Stimulated activated CD4-positive, alpha-beta T cell treated with anti-CD3 and anti-CD28 coated beads, Interleukin-4, amount 100 ng/mL, for 48 hours (primary cell): ENCODE data around the gene ZRANB1.
"Not testable (repeated sequence)": the region's sequence is repeated elsewhere in the genome, so short reads cannot be mapped to it uniquely, and the experiment has no call there.

ENCODE experiments used
- DNase-seq, 2 donors: peaks; one replicate each; pipeline ENCODE4 v3.0.0-alpha.2; 2020; ENCODE audit warnings: low read depth in 2 of 2

ZRANB1 gene

DNA sequence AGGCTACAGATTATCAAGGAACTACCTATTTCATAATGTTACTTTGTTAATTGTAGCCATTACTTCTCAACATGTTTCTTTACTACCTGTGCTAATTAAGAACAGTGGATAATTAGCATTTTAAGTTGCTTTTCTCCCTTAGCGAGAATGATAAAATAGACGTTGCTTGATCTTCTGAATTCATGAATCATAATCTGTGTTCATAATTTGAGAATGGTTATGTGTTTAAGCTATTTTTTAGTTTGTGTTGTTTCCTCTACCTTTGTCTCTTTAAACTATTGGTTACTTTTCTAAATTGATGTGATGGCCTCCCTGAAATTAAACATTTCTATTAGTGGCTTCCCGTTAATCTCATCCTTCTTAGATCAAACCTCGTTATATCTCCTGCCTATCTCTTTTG lies at the start of gene ZRANB1:
Gene ZRANB1 (plus strand): TSS at position 301 of the 400 bp plus-strand sequence. CDS start 371 bp downstream, outside the sequence.
- no peak for DNase-seq

DNA sequence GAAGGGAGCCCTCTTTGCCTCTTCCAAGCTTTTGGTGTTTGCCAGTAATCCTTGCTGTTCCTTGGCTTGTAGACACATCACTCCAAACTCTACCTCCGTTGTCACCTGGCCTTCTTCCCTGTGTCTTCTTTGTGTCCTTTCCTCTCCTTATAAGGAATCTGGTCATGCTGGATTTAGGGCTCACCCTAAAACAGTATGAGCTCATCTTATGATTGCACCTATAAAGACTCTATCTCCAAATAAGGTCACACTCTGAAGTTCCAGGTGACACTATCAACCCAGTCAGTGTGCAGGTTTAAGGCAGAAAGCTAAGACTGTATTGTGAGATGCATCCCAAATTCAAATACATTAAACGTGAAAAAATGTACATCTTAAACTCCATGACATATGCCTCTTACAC lies 49.0 kb upstream of the ZRANB1 start:
- DNase-seq = no peak

DNA sequence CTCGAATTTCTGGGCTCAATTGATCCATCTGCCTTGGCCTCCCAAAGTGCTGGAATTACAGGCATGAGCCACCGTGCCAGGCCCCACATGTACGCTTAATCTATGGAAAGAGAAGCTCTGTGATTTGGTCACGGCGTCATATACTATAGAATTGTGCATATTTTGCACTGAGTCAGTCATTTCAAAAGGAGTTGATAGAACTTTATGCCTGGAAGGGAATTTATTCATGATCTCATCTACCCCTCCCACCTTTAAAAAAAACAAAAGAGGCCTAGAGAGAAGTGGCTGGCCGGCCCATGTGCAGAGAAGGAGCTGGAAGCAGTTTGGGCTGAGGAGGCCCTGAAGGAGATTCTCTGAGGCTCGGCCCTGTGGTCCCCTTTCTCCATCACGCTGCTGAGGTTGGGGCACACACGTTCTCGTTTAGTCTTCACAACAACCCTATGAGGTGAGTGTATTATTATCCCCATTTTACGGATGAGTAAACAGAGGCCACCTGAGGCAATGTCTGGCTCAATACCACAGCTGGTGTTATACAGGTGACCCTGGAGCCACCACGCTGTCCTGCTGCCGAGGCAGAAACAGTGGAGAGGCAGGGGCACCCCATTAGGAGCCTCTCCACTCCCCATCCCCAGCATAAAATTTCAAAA lies 47.2 kb upstream of the ZRANB1 start:
- no peak for DNase-seq

DNA sequence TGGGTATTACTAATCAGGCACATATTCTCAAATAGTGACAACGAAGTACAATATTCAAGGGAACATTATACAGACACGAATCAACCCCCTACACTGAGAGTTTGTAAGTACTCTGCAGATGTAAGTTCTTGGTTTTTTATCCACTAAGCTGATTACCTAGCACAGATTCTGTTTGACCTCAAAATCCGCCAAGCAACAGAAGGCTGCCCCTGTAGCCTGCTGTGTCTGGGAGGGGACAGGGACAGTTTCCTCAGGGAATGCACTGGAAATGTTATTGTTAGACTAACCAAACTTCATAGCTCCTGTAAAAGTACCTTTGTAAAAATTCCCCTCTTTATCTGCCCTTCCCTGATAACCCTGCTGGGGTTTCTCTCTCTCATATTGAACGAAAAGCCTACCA lies 45.2 kb upstream of the ZRANB1 start:
- DNase-seq = no peak

DNA sequence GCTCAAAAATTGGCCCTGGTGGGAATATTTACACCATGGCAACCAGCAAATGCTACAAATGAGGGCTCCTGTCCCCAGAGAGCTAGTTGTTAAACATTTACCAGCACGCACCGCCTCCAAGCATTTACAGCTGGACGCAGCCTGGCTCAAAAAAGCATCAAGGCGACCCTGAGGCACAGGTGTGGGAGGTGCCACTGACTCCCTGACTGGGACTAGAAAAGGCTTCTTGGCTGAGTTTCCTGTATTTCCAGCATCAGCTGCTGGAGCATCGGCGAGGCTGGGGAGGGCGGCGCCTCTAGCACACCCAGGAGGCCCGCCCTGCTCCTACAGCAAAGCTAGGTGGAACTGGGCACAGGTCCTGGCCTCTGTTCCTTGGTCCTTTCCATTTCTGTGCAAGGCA lies 43.5 kb upstream of the ZRANB1 start:
- DNase-seq = no peak

DNA sequence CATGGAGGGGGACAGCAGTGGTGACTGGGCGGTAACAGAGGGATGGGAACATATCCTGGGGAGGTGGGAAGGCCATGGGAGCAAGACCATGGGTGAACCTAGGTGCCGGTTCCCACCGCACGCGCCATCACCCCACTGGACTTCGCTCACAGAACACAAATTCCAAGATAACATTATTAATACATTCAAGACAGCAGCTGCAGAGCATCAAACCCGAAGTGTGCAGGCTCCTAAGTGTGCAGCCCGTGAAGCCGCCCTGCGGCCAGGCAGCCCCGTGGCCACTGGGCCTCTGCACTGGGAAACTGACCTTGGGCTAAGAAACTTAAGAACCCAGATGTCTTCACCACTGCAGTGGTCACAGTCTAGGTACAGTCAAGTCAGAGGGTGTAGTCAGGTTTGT lies 42.8 kb upstream of the ZRANB1 start:
- DNase-seq = no peak

DNA sequence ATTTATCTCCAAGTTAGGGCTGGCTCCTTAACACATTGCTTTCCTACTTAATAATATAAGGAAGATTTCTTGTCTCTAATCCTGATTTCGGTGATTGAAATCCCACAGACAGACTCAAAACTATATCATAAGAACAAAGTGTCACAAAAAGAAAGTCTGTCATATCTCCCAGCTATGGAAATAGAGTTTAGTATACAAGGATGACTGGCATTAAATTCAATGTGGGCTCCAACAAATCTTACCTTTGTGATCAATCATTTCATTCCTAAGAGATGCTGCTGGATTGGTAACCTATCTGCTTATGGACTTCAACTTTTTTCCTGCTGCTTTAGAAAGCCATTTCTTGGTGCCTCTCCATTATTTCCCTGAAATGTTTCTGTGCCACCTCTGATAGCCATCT lies 39.5 kb upstream of the ZRANB1 start:
- no peak for DNase-seq

DNA sequence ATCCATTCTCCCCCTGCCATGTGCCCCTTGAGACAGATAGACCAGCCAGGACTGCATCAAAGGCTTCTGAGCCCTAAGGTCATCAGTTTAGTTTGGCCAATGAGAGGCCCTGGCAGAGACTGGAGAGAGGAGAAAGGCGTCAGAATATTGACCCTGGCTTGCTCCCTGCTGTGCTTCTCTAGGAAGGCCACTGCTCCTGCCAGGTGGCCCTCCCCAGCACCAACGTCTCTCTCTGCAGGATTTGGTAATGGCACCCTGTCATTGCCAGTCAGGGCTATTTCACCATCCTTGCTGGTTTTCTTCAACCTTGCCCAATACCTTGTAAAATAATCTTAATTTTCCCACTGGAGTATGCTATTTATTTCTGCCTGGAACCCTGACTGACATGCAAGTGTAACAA lies 38.8 kb upstream of the ZRANB1 start:
- DNase-seq = no peak

DNA sequence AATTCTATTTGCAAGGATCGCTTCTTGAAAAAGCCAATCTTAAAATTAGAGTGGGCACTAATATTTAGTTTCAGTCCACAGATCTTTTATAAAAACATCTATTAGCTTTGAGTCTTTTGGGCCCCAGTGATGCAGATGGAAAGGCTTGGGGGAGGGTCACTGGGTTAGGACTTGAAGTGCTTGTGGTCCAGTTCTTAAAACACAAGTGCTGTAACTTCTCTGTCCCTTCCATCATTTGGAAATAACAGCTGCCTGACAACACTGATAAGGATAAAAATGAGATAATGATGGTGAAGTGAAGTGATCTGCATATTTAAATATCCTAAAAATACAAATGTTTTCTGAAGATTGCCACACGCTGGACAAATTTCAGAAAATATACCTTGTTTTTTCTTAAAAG lies 37.1 kb upstream of the ZRANB1 start:
- DNase-seq = no peak

DNA sequence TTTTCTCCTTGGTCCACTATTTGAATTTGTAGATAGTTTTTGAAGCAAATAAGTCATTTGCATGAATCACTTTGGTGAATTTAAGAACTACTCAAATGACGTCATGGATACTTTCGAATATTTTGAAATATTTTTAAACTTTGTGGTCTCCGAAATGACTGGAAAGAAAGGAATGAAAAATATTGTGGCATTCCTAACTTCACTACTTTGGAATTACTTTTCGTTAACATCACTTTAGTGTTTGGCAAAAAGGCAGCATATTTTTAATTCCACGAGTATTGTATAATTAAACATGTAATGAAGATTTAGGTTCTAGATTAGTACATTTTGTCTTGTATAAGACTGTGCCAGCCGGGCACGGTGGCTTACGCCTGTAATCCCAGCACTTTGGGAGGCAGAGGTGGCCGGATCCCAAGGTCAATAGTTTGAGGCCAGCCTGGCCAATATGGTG lies 35.3 kb upstream of the ZRANB1 start:
- DNase-seq = no peak

DNA sequence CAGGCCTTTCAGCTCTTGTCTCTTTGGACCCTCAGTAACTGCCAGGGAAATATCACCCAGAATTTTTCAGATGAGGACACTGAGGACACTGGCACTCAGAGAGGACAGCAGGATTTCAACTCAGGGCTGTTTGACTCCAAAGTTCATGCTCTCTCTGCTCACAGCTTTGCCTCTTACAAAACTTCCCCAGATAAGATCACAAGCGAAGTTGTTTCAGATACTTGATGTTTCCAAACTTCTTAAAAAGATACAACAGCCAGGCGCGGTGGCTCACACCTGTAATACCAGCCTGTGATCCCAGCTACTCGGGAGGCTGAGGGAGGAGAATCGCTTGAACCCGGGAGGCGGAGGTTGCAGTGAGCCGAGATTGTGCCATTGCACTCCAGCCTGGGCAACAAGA lies 32.4 kb upstream of the ZRANB1 start:
- no peak for DNase-seq

DNA sequence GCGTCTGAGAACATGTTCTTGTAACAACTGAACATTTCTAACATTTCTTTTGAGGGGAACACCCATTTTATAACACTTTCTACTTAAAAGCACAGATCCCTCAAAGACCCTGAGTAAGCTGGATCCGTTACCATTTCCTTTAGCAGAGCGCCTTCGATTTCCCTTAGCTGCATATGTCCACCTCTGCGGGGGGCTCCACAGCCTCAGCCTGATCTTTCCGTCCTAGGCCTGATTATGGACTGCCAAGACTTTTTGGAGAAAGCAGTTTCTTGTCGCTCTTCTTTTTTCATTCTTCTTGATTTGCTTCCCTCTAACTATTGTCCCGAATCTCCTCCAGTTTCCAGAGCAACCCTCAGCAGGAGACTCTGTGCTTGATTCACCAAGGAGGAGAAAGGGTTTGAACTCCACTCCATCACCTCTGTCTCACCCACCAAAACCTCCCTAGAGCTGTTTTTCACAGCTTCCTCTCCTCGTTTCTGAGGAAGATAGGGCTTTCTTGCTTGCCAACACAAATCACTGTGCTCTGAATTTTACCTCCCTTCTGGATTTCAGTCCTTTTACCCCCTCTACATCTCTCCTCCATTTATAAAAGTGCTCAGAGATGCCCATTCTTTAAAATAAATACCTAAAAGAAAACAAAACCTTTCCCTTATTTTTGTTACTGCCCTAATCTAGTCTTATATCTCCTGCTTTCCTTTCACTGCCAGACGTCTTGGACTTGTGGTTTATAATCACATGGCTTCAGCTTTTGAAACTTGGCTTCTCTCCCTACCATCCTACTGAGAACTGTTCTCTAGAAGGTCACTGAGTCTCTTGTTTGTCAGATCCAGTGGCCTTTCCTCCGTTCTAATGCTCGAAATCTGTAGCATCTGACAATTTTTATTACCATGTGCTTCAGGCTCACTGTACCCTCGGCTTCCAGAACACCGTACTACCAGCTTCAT lies 30.5 kb upstream of the ZRANB1 start:
- DNase-seq = no peak

DNA sequence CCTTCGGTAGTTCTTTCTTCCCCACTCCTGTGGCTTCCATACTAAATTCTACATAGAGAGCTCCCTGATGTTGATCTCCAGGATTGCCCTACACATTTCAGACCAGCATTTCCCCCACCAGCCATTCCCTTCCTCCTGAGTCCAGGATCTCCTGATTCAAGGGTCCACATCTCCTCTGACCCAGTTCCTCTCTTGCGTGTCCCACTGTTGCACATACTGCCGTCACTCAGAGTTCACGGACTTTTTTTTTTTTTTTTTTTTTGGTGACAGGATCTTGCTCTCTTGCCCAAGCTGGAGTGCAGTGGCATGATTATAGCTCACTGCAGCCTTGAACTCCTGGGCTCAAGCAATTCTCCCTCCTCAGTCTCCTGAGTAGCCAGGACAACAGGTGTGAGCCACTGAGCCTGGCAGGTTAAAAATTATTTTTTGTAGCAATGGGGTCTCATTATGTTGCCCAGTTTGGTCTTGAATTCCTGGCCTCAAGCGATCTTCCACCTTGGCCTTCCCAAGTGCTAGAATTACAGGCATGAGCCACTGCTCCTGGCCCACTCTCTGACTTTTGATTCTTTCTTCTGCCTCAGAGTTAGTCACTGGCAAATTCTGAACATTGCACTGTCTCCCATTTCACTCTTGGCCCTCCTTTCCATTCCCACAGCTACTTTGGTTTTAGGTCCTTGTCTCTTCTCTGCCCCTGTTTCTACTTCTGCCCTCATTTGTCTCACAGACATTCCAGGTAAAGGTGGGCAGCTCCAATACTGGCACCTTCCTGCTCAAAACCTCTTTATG lies 29.6 kb upstream of the ZRANB1 start:
- DNase-seq = no peak

DNA sequence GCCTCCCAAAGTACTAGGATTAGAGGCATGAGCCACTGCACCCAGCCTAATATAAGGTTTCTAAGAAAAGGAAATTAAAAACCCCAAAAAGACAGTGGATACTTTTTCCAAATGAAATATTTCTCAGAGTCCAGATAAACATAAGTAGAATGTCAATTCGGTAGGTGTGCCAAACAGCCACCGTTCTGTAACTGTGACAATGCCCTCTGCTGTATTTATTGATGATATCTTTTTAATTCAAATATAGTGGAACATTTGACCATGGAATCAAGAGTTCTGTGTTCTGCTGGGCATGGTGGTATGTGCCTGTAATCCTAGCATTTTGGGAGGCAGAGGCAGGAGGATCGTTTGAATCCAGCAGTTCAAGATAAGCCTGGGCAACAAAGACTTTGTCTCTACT lies 28.8 kb upstream of the ZRANB1 start:
- no peak for DNase-seq

DNA sequence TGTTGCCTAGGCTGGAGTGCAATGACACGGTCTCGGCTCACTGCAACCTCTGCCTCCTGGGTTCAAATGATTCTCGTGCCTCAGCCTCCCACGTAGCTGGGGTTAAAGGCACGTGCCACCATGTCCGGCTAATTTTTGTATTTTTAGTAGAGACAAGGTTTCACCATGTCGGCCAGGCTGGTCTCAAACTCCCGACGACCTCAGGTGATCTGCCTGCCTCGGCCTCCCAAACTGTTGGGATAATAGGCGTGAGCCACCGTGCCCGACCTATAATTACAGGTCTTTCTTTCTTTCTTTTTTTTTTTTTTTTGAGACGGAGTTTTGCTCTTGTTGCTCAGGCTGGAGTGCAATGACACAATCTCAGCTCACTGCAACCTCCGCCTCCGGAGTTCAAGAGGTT lies 27.5 kb upstream of the ZRANB1 start:
- DNase-seq = not testable (repeated sequence)

DNA sequence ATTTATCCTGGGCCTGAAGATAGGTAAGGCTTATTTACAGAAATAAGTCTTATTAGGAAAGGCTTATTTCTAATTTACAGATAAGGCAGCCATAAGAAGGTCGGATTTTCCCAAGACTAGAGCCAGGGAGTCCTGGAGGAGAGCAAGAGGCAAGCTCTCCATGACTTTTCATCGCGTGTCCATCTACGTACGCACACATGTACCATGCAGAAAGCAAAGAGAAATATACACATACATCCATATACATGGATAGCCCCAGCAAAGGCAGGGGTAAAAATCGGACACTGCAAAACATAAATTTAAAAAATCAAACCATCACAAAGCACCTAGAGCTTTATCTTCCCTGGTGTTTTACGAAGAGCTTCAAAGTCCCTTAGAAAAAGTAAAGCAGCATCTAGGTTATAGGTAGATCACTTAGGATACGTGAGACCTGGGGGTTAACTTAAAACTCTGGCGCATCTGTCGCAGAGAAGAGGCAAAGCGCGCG lies 25.8 kb upstream of the ZRANB1 start:
- no peak for DNase-seq

DNA sequence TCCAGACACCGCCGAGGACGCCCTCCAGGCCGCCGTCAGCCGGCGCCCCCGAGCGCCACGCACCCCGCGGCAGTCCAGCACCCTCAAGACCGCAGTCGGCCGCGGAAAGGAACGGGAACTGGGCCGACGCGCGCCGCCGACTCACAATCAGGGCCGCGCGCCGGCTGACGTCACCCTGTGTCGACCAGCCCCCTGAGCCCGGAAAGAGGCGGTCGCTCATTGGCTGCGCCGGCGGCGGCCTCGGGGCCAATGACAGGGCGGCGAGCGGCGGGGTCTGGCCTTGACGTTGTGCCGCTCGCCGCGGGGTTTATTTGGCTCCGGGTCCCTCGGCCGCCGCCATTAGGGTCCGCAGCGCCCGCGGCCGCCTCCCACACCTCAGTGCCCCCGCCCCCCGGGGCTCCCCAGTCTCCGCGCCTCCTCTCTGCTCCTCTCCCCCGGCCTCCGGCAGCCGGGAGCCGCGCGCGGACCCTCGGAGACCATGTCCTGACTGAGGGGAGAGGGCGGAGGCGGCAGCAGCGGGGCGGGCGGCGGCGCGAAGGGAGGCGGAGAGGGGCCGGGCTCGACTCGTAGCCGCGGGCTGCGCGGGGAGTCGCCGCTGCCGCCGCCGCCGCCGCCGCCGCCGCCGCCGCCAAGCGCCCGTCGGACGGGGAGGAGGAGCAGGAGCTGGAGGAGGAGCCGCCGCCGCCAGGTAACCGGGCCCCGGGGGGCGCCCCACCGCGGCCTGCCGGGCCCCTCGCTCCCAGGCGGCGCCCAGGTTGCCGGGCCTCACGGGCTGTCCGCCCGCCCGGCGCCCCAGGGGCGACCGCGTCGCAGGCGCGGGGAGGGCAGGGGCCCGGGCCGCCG lies 25.1 kb upstream of the ZRANB1 start:
- peak; percentile 96 to 97 for DNase-seq

DNA sequence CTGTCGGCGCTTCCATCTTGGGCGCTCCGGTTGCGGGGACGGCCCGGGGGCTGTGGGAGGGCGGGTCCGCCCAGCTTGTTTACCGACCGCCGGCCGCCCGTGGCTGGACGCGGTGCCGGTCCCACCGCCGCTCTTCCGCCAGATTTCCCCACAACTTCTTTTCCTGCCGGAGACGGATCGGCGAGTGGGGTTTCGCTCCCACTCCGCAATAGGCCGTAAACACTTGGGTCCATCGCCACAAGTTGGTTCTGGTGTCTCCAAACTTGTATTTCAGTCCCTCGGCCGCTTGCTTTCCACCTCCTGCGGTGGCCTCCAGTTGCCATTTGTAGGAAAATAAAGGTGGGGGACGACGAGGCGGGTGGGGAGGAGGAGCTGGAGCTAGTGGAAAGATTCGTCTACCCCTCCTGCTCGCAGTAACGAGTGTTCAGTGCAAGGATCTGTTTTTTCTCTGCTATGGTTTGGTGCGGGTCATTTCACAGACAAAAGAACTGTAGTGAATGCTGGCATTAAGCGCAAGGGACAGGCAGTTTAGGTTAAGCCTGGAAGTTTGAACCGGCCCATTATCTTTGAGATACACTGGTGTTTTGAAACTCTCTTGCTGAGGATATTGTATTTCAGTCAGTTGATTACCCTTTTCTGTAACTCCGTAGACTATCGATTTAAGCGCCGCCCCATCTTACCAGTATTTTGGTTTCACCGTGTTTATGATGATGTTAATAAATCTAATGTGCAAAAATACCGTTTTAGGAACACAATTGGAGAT lies 24.3 kb upstream of the ZRANB1 start:
- peak; percentile 6 to 10 for DNase-seq

DNA sequence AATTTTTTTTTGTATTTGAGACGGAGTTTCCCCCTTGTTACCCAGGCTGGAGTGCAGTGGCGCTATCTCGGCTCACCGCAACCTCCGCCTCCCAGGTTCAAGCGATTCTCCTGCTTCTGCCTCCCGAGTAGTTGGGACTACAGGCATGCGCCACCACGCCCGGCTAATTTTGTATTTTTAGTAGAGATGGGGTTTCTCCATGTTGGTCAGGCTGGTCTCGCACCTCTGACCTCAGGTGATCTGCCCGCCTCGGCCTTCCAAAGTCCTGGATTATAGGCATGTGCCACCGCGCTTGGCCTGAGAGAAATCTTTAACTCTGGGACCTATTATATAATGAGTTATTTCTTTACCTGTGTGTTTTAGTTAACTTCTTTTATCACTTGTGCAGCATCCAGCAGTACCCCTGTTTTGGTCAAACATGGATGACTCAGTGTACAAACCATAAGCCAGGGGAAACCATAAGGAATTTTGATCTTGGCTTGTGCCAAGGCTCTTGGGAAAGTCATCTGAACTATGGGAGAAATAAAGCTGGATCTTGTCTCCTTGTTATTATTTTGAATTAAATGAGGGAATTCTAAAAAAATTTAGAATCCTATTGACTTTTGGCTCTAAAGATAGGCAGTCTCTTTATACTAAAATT lies 23.6 kb upstream of the ZRANB1 start:
- no peak for DNase-seq

DNA sequence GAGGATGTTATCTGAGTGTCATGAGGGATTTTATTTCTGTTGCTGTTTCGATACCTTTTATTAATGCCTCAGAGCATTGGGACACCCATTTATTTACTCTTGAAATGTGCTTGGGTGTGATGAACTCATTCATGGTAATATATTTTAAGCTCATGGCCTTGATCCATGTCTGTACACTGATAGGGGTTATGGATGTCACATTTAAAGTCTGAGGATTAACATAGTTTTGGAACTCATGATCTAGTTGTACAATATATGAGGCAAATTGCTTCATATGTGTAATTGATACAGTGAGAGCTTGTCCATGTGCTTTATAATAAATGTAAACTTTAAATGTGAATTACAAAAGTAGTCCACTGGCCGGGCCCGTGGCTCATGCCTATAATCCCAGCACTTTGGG lies 23.0 kb upstream of the ZRANB1 start:
- no peak for DNase-seq
